Measurements from ENCODE around the gene HEBP1. TPM values are rescaled to one million over a fixed set of nuclear protein-coding genes. Genes with fewer than 3 reads are reported as not detected.
A peak's percentile ranks its signal among the peaks of the same experiment; 100 is the strongest.

Gene HEBP1
- polyA plus RNA-seq, 1 donor (not counting 4 experiments of a cell fraction or from before 2014, with no cell fraction given) = 24.8 TPM

DNA sequence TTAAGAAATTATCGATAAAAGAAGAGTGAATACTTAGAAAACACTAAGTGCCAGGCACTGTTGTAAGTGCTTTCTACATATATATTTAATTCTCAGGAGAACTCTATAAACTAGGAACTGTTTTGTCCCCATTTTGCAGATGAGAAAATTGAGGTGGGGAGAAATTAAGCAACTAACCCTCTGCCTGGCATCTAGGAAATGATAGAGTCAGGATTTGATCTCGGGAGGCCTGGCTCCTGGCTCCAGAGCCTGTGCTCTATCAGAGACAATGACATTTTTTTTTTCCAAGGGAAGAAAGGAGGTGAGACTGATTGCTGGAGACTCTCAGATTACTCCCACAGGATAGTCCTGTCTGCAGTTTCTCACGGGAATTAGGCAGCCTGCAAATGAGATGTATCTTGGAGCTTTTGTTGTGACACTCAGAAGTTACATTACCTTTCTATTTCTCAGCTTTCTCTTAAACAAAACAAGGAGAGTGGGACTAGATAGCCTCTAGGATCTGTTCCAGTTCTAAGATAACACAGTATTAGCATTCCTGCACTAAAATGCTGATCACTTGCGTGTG is 42.7 kb upstream of the HEBP1 start:
- no peak overlapping the region for H3K27ac ChIP-seq (ENCODE audit: control insufficient read depth, insufficient read depth, low read length)
- H3K27me3 ChIP-seq (ENCODE audit: control insufficient read depth, extremely low read depth, insufficient read depth, low read length) = no peaks in the 10 kb centered on the region
- DNase-seq (ENCODE audit: low read depth, low spot score) (no peak), FAIRE-seq (no peak)
- H3K79me2 ChIP-seq (ENCODE audit: control insufficient read depth, insufficient read depth, low read length) = no peaks in the 10 kb centered on the region
- no peaks in the 10 kb centered on the region for H4K20me1 ChIP-seq (ENCODE audit: control insufficient read depth, extremely low read depth, insufficient read depth, low read length)
- no peak overlapping the region for H3K4me2 ChIP-seq (ENCODE audit: control insufficient read depth, extremely low read depth, insufficient read depth, low read depth, low read length)
- dilution Hi-C loops (cut with MboI; ENCODE audit: extremely low pct_ligation_motif_present, low sequenced_read_pairs) = no loop called here
- H3K9me3 ChIP-seq (ENCODE audit: control insufficient read depth, low read depth, low read length) = no peaks in the 10 kb centered on the region
- H2AFZ ChIP-seq (ENCODE audit: control insufficient read depth, low read length) = peak overlapping the region; percentile 27
- no peaks in the 10 kb centered on the region for H3K36me3 ChIP-seq (ENCODE audit: control insufficient read depth in 2 of 2, extremely low read depth in 1 of 2, insufficient read depth in 2 of 2, low read length in 2 of 2)
- peaks cover 18% of the 10 kb centered on the region for H3K4me1 ChIP-seq (ENCODE audit: control insufficient read depth, extremely low read depth, insufficient read depth, low read length)
- TF ChIP-seq, protein P1, sequence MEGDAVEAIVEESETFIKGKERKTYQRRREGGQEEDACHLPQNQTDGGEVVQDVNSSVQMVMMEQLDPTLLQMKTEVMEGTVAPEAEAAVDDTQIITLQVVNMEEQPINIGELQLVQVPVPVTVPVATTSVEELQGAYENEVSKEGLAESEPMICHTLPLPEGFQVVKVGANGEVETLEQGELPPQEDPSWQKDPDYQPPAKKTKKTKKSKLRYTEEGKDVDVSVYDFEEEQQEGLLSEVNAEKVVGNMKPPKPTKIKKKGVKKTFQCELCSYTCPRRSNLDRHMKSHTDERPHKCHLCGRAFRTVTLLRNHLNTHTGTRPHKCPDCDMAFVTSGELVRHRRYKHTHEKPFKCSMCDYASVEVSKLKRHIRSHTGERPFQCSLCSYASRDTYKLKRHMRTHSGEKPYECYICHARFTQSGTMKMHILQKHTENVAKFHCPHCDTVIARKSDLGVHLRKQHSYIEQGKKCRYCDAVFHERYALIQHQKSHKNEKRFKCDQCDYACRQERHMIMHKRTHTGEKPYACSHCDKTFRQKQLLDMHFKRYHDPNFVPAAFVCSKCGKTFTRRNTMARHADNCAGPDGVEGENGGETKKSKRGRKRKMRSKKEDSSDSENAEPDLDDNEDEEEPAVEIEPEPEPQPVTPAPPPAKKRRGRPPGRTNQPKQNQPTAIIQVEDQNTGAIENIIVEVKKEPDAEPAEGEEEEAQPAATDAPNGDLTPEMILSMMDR (optimal IDR thresholded peaks at IDR 0.05 in 1 of 3, IDR thresholded peaks at IDR 0.05 in 1 of 3, conservative IDR thresholded peaks at IDR 0.05 in 1 of 3; ENCODE audit: extremely low read depth in 1 of 3, insufficient read depth in 2 of 3, low read length in 3 of 3) = no peak
- no peak for TF ChIP-seq EZH2 (IDR thresholded peaks at IDR 0.05; ENCODE audit: low read length)
- H3K9ac ChIP-seq (ENCODE audit: control insufficient read depth, extremely low read depth, insufficient read depth, low read length) = no peak overlapping the region
- H3K9me1 ChIP-seq (ENCODE audit: control insufficient read depth, extremely low read depth, insufficient read depth, low read length) = no peaks in the 10 kb centered on the region
- no peak overlapping the region for H3K4me3 ChIP-seq (ENCODE audit: control insufficient read depth in 2 of 3, extremely low read depth in 1 of 3, insufficient read depth in 2 of 3, low read depth in 1 of 3, low read length in 3 of 3)

DNA sequence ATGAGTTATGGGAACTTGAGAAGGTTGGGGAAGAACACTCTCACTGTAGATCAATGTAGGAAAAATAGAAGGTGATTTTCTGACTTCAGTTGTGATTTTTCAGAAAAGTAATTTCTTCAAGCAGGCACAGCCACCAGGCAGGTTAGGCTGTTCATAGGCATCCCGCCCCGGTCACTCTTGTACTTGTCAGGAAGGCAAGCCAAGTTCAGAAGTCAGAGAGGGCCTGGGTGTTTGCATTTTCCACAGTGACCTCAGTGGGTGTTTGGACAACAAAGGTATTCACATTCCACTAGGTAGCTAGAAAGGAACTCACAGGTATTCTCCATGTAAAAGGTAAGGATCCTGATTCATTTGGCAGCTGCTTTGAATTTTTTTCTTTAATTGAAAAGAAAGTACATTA is 41.2 kb upstream of the HEBP1 start:
- Histone ChIP-seq H3K9ac (ENCODE audit: control insufficient read depth, extremely low read depth, insufficient read depth, low read length) (no peak overlapping the region), H3K9me1 (ENCODE audit: control insufficient read depth, extremely low read depth, insufficient read depth, low read length) (no peaks in the 10 kb centered on the region), H3K4me3 (ENCODE audit: control insufficient read depth in 2 of 3, extremely low read depth in 1 of 3, insufficient read depth in 2 of 3, low read depth in 1 of 3, low read length in 3 of 3) (no peak overlapping the region), H3K36me3 (ENCODE audit: control insufficient read depth in 2 of 2, extremely low read depth in 1 of 2, insufficient read depth in 2 of 2, low read length in 2 of 2) (no peaks in the 10 kb centered on the region), H2AFZ (ENCODE audit: control insufficient read depth, low read length) (no peak overlapping the region), H3K27me3 (ENCODE audit: control insufficient read depth, extremely low read depth, insufficient read depth, low read length) (no peaks in the 10 kb centered on the region), H4K20me1 (ENCODE audit: control insufficient read depth, extremely low read depth, insufficient read depth, low read length) (no peaks in the 10 kb centered on the region), H3K4me1 (ENCODE audit: control insufficient read depth, extremely low read depth, insufficient read depth, low read length) (peaks cover 18% of the 10 kb centered on the region), H3K9me3 (ENCODE audit: control insufficient read depth, low read depth, low read length) (no peaks in the 10 kb centered on the region), H3K27ac (ENCODE audit: control insufficient read depth, insufficient read depth, low read length) (no peak overlapping the region), H3K79me2 (ENCODE audit: control insufficient read depth, insufficient read depth, low read length) (no peaks in the 10 kb centered on the region), H3K4me2 (ENCODE audit: control insufficient read depth, extremely low read depth, insufficient read depth, low read depth, low read length) (no peak overlapping the region)
- no peak for DNase-seq (ENCODE audit: low read depth, low spot score)
- TF ChIP-seq, protein P1 (optimal IDR thresholded peaks at IDR 0.05 in 1 of 3, IDR thresholded peaks at IDR 0.05 in 1 of 3, conservative IDR thresholded peaks at IDR 0.05 in 1 of 3; ENCODE audit: extremely low read depth in 1 of 3, insufficient read depth in 2 of 3, low read length in 3 of 3) = no peak
- no peak for TF ChIP-seq EZH2 (IDR thresholded peaks at IDR 0.05; ENCODE audit: low read length)
- FAIRE-seq = no peak
- dilution Hi-C loops (cut with MboI; ENCODE audit: extremely low pct_ligation_motif_present, low sequenced_read_pairs) = no loop called here
